Measurements from ENCODE around the gene CDYL. TPM values are rescaled to one million over a fixed set of nuclear protein-coding genes. Genes with fewer than 3 reads are reported as not detected.

The CDYL gene
- total RNA-seq, 1 donor from 2014 or later = 53.5 TPM

- no peak overlapping the region for H3K27ac Mint-ChIP-seq
- H3K36me3 Mint-ChIP-seq = peaks cover 33% of the 10 kb centered on the region
- no peak overlapping the region for H3K4me3 Mint-ChIP-seq
- no peaks in the 10 kb centered on the region for H3F3A ChIP-seq (ENCODE audit: low read depth)
- no peak overlapping the region for H3K27ac ChIP-seq
- H3K27me3 ChIP-seq = no peaks in the 10 kb centered on the region
- H3K9me3 Mint-ChIP-seq = no peaks in the 10 kb centered on the region
- H4K20me1 ChIP-seq (ENCODE audit: low read depth) = peaks cover 19% of the 10 kb centered on the region
- no peak overlapping the region for H3K4me3 ChIP-seq
- H3K4me2 ChIP-seq = no peak overlapping the region
- no peaks in the 10 kb centered on the region for H3K27me3 Mint-ChIP-seq (ENCODE audit: insufficient read depth, low read depth)
- DNase-seq (ENCODE audit: low spot score) = no peak
- no peak overlapping the region for H3K9ac ChIP-seq
- TF ChIP-seq EZH2phosphoT487 (IDR thresholded peaks at IDR 0.05) (no peak), EZH2 (IDR thresholded peaks at IDR 0.05) (no peak), CTCF (IDR thresholded peaks at IDR 0.05) (no peak)
- no peaks in the 10 kb centered on the region for H3K79me2 ChIP-seq (ENCODE audit: low read depth)
- no peaks in the 10 kb centered on the region for H3K9me3 ChIP-seq (ENCODE audit: low read depth)
- no peak overlapping the region for H2AFZ ChIP-seq (replicated peaks)
- no peaks in the 10 kb centered on the region for H3K36me3 ChIP-seq
- H3K4me1 Mint-ChIP-seq = peaks cover 30% of the 10 kb centered on the region
- H3K4me1 ChIP-seq = peaks cover 17% of the 10 kb centered on the region
These were observed 168.1 kb downstream of the CDYL start for GRCh38 chr6:4944325-4944724.

GRCh38 chr6:4946521-4946920, 170.3 kb downstream of the CDYL start:
- H3K9me3 ChIP-seq (ENCODE audit: low read depth) = no peaks in the 10 kb centered on the region
- no peak overlapping the region for H2AFZ ChIP-seq (replicated peaks)
- H3K4me3 ChIP-seq = no peak overlapping the region
- H3K4me3 Mint-ChIP-seq = no peak overlapping the region
- no peak overlapping the region for H3K4me2 ChIP-seq
- no peaks in the 10 kb centered on the region for H3F3A ChIP-seq (ENCODE audit: low read depth)
- no peaks in the 10 kb centered on the region for H3K9me3 Mint-ChIP-seq
- DNase-seq (ENCODE audit: low spot score) = no peak
- H3K27me3 Mint-ChIP-seq (ENCODE audit: insufficient read depth, low read depth) = no peaks in the 10 kb centered on the region
- no peaks in the 10 kb centered on the region for H3K36me3 ChIP-seq
- no peak overlapping the region for H3K27ac ChIP-seq
- peaks cover 7% of the 10 kb centered on the region for H4K20me1 ChIP-seq (ENCODE audit: low read depth)
- H3K27ac Mint-ChIP-seq = no peak overlapping the region
- peaks cover 12% of the 10 kb centered on the region for H3K4me1 ChIP-seq
- no peak for TF ChIP-seq CTCF (IDR thresholded peaks at IDR 0.05)
- no peak for TF ChIP-seq EZH2 (IDR thresholded peaks at IDR 0.05)
- no peak for TF ChIP-seq EZH2phosphoT487 (IDR thresholded peaks at IDR 0.05)
- peaks cover 22% of the 10 kb centered on the region for H3K4me1 Mint-ChIP-seq
- peaks cover 45% of the 10 kb centered on the region for H3K36me3 Mint-ChIP-seq
- H3K79me2 ChIP-seq (ENCODE audit: low read depth) = no peaks in the 10 kb centered on the region
- H3K9ac ChIP-seq = no peak overlapping the region
- no peaks in the 10 kb centered on the region for H3K27me3 ChIP-seq

- H3K9me3 Mint-ChIP-seq = no peaks in the 10 kb centered on the region
These were observed 171.5 kb downstream of the CDYL start for GRCh38 chr6:4947716-4948115.

More at GRCh38 chr6:4947716-4948115, 171.5 kb downstream of the CDYL start:
- no peak overlapping the region for H2AFZ ChIP-seq (replicated peaks)
- Mint-ChIP-seq H3K4me1 (peaks cover 13% of the 10 kb centered on the region), H3K4me3 (no peak overlapping the region), H3K27ac (no peak overlapping the region), H3K27me3 (ENCODE audit: insufficient read depth, low read depth) (no peaks in the 10 kb centered on the region), H3K36me3 (peaks cover 55% of the 10 kb centered on the region)
- H3K36me3 ChIP-seq = no peaks in the 10 kb centered on the region
- H3K27ac ChIP-seq = no peak overlapping the region
- peaks cover 5% of the 10 kb centered on the region for H3K4me1 ChIP-seq
- H4K20me1 ChIP-seq (ENCODE audit: low read depth) = no peaks in the 10 kb centered on the region
- no peaks in the 10 kb centered on the region for H3K79me2 ChIP-seq (ENCODE audit: low read depth)
- no peaks in the 10 kb centered on the region for H3K9me3 ChIP-seq (ENCODE audit: low read depth)
- H3K4me3 ChIP-seq = no peak overlapping the region
- no peak overlapping the region for H3K9ac ChIP-seq
- H3K27me3 ChIP-seq = no peaks in the 10 kb centered on the region
- no peak overlapping the region for H3K4me2 ChIP-seq
- no peak for DNase-seq (ENCODE audit: low spot score)
- no peak for TF ChIP-seq CTCF (IDR thresholded peaks at IDR 0.05)
- no peak for TF ChIP-seq EZH2phosphoT487 (IDR thresholded peaks at IDR 0.05)
- no peak for TF ChIP-seq EZH2 (IDR thresholded peaks at IDR 0.05)
- H3F3A ChIP-seq (ENCODE audit: low read depth) = no peaks in the 10 kb centered on the region

All from neural progenitor cell (in vitro differentiated cells).